ENCODE results near the gene LRMDA. TPM values are rescaled to one million over a fixed set of nuclear protein-coding genes. Genes with fewer than 3 reads are reported as not detected.
"Not testable (repeated sequence)": the region's sequence is repeated elsewhere in the genome, so short reads cannot be mapped to it uniquely, and the experiment has no call there.

The LRMDA gene
- total RNA-seq, 1 donor from 2014 or later: 4.5 TPM

- DNase-seq (ENCODE audit: low spot score in 2 of 2) (no peak), FAIRE-seq (no peak)
These were observed 609.4 kb downstream of the LRMDA start for GRCh38 chr10:76040830-76041220.

- DNase-seq (ENCODE audit: low spot score in 2 of 2): no peak
- no peak for FAIRE-seq
These were observed 610.1 kb downstream of the LRMDA start for GRCh38 chr10:76041551-76041950.

GRCh38 chr10:76043261-76043660 lies 611.8 kb downstream of the LRMDA start:
- DNase-seq (ENCODE audit: low spot score in 2 of 2) (no peak), FAIRE-seq (no peak)

- no peak for FAIRE-seq
- no peak for DNase-seq (ENCODE audit: low spot score in 2 of 2)
These were observed 613.3 kb downstream of the LRMDA start for GRCh38 chr10:76044751-76045150.

GRCh38 chr10:76045174-76045573 lies 613.8 kb downstream of the LRMDA start:
- no peak for DNase-seq (ENCODE audit: low spot score in 2 of 2)
- FAIRE-seq: no peak

- DNase-seq (ENCODE audit: low spot score in 2 of 2): no peak
- FAIRE-seq: no peak
These were observed 616.1 kb downstream of the LRMDA start for GRCh38 chr10:76047521-76047920.

- FAIRE-seq (no peak), DNase-seq (ENCODE audit: low spot score in 2 of 2) (no peak)
These were observed 618.3 kb downstream of the LRMDA start for GRCh38 chr10:76049581-76050290.

- FAIRE-seq: no peak
- DNase-seq (ENCODE audit: low spot score in 2 of 2): no peak
These were observed 618.8 kb downstream of the LRMDA start for GRCh38 chr10:76050291-76050625.

GRCh38 chr10:76051007-76051936 lies 619.8 kb downstream of the LRMDA start:
- DNase-seq (ENCODE audit: low spot score in 2 of 2): no peak

GRCh38 chr10:76052682-76053503 lies 621.5 kb downstream of the LRMDA start:
- DNase-seq (ENCODE audit: low spot score in 2 of 2) (no peak), FAIRE-seq (no peak)

More at GRCh38 chr10:76051007-76051936, 619.8 kb downstream of the LRMDA start:
- FAIRE-seq: no peak

GRCh38 chr10:76055466-76055865 lies 624.0 kb downstream of the LRMDA start:
- no peak for DNase-seq (ENCODE audit: low spot score in 2 of 2)
- FAIRE-seq: no peak

- DNase-seq (ENCODE audit: low spot score in 2 of 2) (no peak), FAIRE-seq (no peak)
These were observed 624.5 kb downstream of the LRMDA start for GRCh38 chr10:76055963-76056362.

GRCh38 chr10:76060993-76061392 lies 629.6 kb downstream of the LRMDA start:
- not testable (repeated sequence) for DNase-seq (ENCODE audit: low spot score in 2 of 2); FAIRE-seq

- FAIRE-seq: no peak
- DNase-seq (ENCODE audit: low spot score in 2 of 2): no peak
These were observed 635.0 kb downstream of the LRMDA start for GRCh38 chr10:76066457-76066856.

GRCh38 chr10:76067447-76067846 lies 636.0 kb downstream of the LRMDA start:
- DNase-seq (ENCODE audit: low spot score in 2 of 2): no peak
- FAIRE-seq: no peak

- FAIRE-seq: no peak
- no peak for DNase-seq (ENCODE audit: low spot score in 2 of 2)
These were observed 637.4 kb downstream of the LRMDA start for GRCh38 chr10:76068856-76069255.

- no peak for FAIRE-seq
These were observed 639.5 kb downstream of the LRMDA start for GRCh38 chr10:76070916-76071315.

GRCh38 chr10:76071653-76072365 lies 640.4 kb downstream of the LRMDA start:
- no peak for FAIRE-seq
- no peak for DNase-seq (ENCODE audit: low spot score in 2 of 2)

More at GRCh38 chr10:76070916-76071315, 639.5 kb downstream of the LRMDA start:
- DNase-seq (ENCODE audit: low spot score in 2 of 2): no peak

- FAIRE-seq (no peak), DNase-seq (ENCODE audit: low spot score in 2 of 2) (no peak)
These were observed 641.0 kb downstream of the LRMDA start for GRCh38 chr10:76072384-76072783.

GRCh38 chr10:76073524-76073923 lies 642.1 kb downstream of the LRMDA start:
- DNase-seq (ENCODE audit: low spot score in 2 of 2) (no peak), FAIRE-seq (no peak)
